GM19328 (cell line): ENCODE data around the gene PIGR.

Experiments used
- ATAC-seq: cut with Tn5 transposase; IDR thresholded peaks from one replicate; pipeline ENCODE4 v1.9.1; 2021; ENCODE audit warnings: mild to moderate bottlenecking, moderate library complexity; ENCODE audit not compliant: unreplicated experiment

Gene PIGR

GRCh38 chr1:206912445-206913095 lies 33.7 kb downstream of the PIGR start:
- no peak for ATAC-seq

GRCh38 chr1:206911064-206911663 lies 35.1 kb downstream of the PIGR start:
- ATAC-seq, result no peak

GRCh38 chr1:206909883-206910318 lies 36.4 kb downstream of the PIGR start:
- ATAC-seq, result no peak

DNA sequence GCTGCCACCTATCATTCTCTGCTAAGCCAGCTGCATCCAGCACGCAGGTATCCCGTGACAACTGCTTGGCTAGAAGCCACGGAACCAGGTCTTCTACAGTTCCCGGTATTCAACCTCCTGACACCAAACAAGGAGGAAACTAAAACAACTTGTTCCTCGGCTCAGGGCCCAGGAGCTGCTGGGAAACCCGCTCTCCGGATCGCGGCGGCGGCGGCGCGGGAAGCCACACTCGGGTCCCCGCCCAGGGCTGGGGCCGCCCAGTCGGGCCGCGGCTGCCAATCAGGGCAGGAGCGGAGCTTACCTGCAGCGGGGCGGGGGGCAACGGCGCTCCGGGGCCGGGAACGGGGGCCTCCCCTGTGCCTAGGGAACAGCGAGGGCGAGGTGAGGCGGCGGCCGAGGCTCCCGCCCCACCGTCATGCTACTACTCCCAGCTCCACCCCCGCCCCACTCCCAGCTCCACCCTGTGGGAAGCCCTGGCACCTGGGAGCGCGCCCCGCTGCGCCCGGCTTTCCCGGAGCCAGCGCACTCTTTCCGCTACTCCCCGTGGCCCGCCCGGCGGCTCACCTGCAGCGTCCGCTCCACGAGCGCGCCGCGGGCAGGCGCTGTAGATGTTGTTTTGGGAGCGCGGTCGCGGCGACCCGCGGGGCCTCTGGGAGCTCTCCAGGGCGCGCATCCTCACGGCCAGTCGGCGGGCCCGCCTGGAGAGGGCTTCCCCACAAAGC lies 36.9 kb downstream of the PIGR start:
- no peak for ATAC-seq

DNA sequence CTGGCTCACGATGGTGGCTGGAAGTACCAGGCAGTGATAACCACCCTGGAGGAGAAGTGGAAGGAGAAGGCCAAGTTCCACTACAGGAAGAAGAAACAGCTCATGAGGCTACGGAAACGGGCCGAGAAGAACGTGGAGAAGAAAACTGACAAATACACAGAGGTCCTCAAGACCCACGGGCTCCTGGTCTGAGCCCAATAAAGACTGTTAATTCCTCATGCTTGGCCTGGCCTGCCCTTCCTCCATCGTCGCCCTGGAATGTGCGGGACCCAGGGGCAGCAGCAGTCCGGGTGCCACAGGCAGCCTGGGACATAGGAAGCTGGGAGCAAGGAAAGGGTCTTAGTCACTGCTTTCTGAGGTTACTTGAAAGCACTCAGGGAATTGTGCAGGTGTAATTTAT lies 38.2 kb downstream of the PIGR start:
- no peak for ATAC-seq

DNA sequence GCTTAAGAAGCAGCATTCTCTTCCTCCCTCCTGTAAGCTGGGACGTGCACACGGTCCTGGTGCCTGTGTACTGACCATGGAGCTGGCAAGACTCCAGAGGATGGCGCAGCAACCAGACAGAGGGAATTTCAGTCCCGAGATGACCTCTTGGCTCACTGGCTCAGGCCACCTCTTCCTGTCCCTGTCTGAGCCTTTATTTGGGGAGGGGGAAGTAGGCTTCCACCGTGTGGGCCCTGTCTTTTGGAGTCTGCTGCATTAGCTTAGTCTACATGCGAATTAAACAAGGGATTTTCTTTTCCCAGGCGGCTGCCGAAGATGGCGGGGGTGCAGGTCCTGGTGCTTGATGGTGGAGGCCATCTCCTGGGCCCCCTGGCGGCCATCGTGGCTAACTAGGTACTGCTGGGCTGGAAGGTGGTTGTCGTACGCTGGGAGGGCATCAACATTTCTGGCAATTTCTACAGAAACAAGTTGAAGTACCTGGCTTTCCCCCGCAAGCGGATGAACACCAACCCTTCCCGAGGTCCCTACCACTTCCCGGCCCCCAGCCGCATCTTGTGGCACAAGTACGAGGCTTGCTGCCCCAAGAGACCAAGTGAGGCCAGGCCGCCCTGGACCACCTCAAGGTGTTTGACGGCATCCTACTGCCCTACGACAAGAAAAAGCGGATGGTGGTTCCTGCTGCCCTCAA lies 38.8 kb downstream of the PIGR start:
- no peak for ATAC-seq

DNA sequence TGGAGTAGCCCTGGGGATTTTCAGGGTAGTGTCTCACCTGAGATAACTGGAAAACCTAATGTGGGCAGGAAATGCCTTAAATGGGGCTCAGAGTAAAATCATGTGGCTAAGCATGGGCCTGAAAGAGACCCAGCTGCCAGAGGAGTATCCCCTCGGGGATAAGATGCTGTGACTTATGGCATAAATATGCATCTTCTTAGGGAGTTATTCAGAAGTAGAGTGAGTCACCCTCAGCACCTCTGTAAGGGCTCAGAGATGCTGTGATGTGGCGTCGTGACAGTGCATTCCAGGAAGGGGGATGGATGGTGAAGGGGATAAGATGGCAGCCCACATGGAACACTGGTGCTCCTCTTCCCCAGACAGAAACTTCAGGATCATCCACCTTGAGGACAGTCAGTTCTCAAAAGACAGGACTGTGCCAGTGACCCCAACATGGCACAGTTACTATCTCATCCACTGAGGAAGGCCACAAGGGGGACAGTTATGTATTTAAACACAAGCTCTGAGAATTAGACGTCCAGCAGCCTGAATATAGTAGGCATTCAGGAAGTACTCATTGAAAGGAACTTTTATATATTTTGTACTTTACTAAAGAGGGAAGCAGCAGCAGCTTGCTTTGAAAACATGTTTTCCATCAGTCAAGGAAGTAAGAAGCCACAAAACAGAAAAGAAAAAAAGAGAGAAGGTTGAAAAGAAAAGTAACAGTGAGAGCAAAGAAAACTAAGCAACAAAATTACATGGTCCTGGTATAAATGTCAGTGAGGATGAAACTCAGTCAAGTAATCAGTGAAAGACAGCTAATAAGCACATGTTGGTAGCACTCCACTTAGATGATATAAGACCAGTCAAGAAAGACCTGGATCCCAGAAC lies 40.7 kb downstream of the PIGR start:
- ATAC-seq, result peak; percentile 62

DNA sequence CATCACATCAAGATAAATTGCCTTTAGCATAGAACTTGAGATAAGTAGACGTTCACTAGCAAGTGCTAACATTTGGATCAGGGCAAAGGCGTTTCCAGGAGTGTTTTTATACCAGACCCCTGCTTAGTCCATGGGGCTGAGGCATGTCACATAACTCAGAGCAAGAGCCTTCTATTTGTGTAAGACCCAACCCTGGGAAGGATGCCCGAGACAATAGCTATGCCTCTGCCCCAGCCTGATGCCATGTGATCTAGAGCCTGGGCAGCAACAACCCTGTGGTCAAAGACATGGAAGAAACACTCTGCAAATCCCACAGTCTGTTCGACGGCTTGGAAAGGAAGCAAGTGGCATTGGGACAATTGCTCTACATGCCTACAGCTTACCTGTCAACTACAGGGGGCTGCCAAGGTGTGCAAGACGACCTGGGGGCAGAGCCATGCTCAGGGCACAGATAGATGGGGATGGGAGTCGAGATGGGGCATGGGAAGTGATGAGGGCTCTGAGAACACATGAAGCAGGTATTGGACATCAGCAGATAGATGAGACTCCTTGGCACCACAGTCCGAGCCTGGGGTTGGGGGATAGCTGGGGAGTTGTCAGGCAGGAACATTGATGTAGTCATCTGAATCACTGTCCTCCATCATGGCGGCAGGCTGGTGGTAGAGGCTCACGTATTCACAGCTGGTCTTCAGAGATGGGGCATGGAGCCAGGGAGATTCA lies 41.7 kb downstream of the PIGR start:
- ATAC-seq, result no peak

DNA sequence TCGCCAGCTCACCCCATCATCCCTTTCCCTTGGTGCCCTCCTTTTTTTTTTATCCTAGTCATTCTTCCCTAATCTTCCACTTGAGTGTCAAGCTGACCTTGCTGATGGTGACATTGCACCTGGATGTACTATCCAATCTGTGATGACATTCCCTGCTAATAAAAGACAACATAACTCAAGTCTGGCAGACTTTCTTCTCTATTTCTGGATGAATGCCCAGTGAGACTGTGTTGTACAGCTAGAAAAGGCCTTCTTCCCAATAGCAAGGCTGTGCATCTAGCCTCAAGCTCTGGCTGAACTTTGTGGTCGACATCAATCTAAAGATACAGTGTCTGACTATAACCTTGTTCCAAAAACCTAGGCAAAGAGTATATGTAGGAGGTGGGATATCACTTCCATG lies 42.6 kb downstream of the PIGR start:
- ATAC-seq, result no peak

GRCh38 chr1:206902702-206903101 lies 43.6 kb downstream of the PIGR start:
- ATAC-seq, result no peak

DNA sequence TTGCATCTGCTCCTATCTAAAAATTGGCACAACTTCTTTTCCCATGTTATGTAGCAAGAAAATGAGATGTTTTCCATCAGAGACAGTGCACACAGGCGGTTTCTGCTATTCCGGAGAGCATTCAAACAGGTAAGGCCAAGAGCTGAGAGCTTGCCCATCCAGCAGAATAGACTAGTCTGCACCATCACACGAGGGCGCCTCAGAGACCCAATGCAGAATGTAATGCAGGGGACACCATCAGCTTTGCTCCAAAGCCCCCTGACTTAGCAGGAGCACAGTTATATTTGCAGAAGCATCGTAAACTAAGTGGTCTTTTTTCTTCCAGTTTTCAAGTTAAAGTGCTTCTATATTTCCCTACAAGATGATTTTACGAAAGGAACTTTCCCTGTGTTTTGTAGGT lies 44.3 kb downstream of the PIGR start:
- no peak for ATAC-seq

DNA sequence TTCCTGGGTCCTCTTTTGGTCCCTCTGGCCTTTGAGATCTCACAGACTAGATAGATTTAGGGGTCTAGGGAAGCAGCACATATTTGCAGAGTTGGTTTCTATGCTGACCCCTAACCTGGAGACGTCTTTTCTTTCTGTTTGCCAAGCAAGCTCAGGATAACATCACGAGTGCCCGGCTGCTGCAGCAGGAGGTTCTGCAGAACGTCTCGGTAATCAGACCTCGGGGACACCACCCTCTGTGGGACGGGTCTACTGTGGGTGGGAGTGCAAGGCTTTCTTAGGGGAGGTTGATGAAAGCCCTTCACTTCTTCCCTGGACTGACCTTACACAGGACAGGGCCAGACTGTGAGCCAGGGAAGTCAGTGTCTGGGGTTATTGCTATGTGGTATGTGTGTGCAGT lies 46.1 kb downstream of the PIGR start:
- no peak for ATAC-seq

GRCh38 chr1:206899717-206900116 lies 46.5 kb downstream of the PIGR start:
- no peak for ATAC-seq

GRCh38 chr1:206898915-206899431 lies 47.3 kb downstream of the PIGR start:
- ATAC-seq, result no peak

DNA sequence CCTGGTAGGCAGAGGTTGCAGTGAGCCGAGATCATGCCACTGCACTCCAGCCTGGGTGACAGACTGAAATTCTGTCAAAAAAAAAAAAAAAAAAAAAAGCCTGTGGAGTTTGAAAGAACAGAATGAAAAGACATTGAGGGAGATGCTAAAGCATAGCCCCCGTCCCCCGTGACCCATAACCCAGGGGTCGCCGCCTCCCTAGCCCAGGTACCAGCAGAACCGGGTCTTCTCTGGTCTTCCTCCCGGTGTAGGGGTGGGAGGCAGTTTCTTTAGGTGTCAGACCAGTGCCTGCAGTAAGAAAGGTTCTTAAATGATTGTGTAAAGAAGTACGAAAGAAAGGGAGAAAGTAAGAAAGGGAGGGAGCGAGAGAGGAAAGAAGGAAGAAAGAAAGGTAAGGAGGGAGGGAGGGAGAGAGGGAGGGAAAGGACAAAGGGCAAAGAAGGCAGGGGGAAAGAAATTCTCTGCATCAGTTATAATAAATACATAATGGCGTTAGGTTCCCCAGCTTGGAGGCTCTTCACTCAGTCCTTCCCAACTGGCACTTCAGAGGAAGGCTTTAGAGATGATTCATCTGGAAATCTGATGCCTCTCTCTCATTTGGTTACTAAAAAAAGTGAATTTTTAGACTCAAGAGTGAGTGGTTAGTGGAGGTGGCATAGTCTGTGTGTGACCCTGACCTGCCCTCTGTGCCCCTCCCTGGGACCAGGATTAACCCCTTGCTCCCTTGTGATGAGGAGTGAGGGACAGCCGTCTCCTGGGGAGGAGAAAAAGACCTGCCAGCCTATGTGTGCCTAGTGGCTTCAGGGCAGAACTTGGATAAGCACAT lies 48.0 kb downstream of the PIGR start:
- ATAC-seq, result no peak

GRCh38 chr1:206897175-206897574 lies 49.1 kb downstream of the PIGR start, which contains the start of gene IL24:
Gene IL24 (plus strand): TSS chr1:206897443. CDS start chr1:206897833, 390 bp downstream.
- no peak for ATAC-seq

DNA sequence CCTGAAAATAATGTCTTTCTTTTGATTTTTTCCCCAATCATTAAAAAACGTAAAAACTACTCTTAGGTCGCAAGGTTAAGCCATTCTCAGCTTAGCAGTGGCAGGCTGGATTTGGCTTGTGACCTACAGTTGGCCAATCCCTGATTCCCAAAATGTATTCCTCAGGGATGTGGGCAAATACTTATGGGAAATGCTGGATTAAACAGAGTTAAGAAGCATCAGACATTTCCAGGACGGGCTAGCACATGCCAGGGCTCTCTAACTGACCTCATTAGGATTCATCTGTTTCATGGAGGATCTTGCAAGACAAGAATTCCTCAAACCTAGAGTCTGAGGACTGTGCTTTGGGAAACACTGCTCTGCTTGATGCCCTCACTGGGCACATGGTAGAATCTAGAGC lies 50.0 kb downstream of the PIGR start:
- ATAC-seq, result no peak

DNA sequence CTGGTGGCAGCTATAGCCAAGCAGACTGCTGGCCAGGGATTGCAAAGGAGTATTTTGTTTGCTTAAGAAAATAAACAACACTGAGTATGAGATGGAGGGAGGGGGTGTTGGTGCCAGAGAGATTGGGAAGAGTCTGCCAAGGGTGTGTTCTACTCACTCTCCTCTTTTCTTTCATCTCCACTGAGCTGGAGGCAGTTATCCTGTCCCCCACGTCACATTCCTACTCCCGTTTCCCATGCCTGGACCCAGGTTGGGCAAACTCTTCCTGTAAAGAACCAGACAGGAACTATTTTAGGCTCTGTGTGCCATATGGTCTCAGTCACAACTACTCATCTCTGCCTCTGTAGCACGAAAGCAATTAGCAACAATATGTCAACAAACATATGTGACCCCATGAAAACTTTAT lies 50.4 kb downstream of the PIGR start:
- no peak for ATAC-seq

DNA sequence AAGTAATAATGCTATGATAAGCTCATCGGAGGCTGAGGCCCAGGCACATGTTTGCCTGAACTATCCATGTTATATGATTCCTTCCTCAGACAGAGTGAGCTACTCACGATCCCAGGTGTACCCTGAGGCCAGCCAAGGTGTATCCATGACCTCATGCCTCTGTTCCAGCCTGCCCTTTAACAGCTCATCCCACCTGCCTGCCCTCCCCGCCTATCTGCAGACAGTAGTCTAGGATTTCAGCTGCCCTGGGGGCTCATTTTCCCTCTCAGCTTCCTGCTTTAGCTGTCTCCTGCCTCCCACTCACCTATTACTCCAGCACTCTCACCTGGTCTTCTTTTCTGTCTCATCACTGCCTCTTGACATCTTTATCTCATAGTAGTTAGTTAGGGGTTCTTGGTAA lies 50.9 kb downstream of the PIGR start:
- no peak for ATAC-seq
